Heart left ventricle (tissue), 13 donors: ENCODE measurements around the gene NWD2.

Experiments used
- CTCF ChIP-seq, 12 donors: fragments of 200-600 bp; sonication (generic) in 4 of 12; IDR thresholded peaks; one replicate each; pipeline versions ENCODE4 v1.5.0 to v1.8.0; 2018 to 2022; ENCODE audit warnings: antibody characterized with exemption in 12 of 12, mild to moderate bottlenecking in 5 of 12
- POLR2A ChIP-seq, 2 donors: fragments of 450-650 bp; IDR thresholded peaks; one replicate each; pipeline ENCODE4 v1.6.1; 2017; ENCODE audit warnings: antibody characterized with exemption in 2 of 2, mild to moderate bottlenecking in 2 of 2, moderate library complexity in 2 of 2
- donor health status: ischemic (EF 13 %, LVEDD 7.1; RV severe dilation, severe dysfunction).
- donor health status: DM: no; HTN: yes; CAD: no.
- donor health status: DM: no; HTN: no; CAD: no.
- donor health status: ischemic (EF 25% LVEDD 6.9; RV normal size, moderate dysfunction).
- donor health status: ischemic (EF 25% LVEDD 5.7; RV mildly dilated, moderate dysfunction).
- donor health status: ischemic (EF 35%, LVEDD 5.7; RV mildly dilated, moderate dysfunction).
- donor health status: nonischemic (EF 11% LVEDD 7.7; RV severe dilation, severe dysfunction).
- donor health status: DM: yes; HTN: yes; CAD: no.
- donor health status: PGD.
- donor health status: ischemic (EF 29% LVEDD 5.4; RV normal size, mild dysfunction).
- donor health status: nonischemic (EF 23%, LVEDD 6.1; RV moderate dilation, normal function).

GRCh38 chr4:37452952-37453280 is 208.4 kb downstream of the NWD2 start:
- TF ChIP-seq CTCF (IDR thresholded peaks at IDR 0.05) (peak in 11 of 12 donors; percentile 16 to 58 (median 44)), POLR2A (IDR thresholded peaks at IDR 0.05) (no peak)
